Tibial nerve (tissue), 3 donors: ENCODE results near the gene CBARP.

Experiments
- POLR2A ChIP-seq, 2 donors: fragments of 450-650 bp; IDR thresholded peaks; one replicate each; pipeline ENCODE4 v1.6.1; 2017; ENCODE audit warnings: antibody characterized with exemption in 2 of 2, mild to moderate bottlenecking in 2 of 2, moderate library complexity in 2 of 2
- TF ChIP-seq, protein P1 (sequence below), 5 experiments: fragments of 200-600 bp in 3 of 5; fragments of 450-650 bp in 2 of 5; sonication (generic) in 3 of 5; IDR thresholded peaks; one replicate each; pipeline ENCODE4 v1.5.1; 2016 to 2019; ENCODE audit warnings: antibody characterized with exemption in 5 of 5, mild to moderate bottlenecking in 3 of 5, moderate library complexity in 2 of 5

DNA sequence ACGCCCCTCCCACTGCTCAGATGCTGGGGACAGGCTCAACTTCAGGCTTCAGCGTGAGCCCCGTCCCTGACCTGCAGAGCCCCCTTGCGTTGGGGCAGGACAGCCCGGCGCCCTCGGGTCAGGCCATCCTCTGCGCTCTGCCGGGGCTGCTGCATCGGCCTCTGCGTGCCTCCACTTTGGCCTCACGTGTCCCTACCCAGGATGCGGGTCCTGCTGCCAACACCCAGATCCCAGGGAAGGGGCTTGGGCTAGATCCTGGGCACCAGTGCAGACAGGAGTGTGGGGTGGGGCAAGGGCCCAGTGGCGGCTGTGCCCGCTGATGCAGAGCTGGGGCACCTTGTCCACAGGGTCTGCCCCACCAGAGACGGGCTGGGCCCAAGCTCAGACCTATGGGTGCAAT is 13.0 kb downstream of the CBARP start:
- TF ChIP-seq, protein P1, sequence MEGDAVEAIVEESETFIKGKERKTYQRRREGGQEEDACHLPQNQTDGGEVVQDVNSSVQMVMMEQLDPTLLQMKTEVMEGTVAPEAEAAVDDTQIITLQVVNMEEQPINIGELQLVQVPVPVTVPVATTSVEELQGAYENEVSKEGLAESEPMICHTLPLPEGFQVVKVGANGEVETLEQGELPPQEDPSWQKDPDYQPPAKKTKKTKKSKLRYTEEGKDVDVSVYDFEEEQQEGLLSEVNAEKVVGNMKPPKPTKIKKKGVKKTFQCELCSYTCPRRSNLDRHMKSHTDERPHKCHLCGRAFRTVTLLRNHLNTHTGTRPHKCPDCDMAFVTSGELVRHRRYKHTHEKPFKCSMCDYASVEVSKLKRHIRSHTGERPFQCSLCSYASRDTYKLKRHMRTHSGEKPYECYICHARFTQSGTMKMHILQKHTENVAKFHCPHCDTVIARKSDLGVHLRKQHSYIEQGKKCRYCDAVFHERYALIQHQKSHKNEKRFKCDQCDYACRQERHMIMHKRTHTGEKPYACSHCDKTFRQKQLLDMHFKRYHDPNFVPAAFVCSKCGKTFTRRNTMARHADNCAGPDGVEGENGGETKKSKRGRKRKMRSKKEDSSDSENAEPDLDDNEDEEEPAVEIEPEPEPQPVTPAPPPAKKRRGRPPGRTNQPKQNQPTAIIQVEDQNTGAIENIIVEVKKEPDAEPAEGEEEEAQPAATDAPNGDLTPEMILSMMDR (IDR thresholded peaks at IDR 0.05) = no peak
- TF ChIP-seq POLR2A (IDR thresholded peaks at IDR 0.05) = no peak
